ENCODE measurements around the gene LRP11.
A peak's percentile ranks its signal among the peaks of the same experiment; 100 is the strongest.
"Not testable (repeated sequence)": the region's sequence is repeated elsewhere in the genome, so short reads cannot be mapped to it uniquely, and the experiment has no call there.

The LRP11 gene

DNA sequence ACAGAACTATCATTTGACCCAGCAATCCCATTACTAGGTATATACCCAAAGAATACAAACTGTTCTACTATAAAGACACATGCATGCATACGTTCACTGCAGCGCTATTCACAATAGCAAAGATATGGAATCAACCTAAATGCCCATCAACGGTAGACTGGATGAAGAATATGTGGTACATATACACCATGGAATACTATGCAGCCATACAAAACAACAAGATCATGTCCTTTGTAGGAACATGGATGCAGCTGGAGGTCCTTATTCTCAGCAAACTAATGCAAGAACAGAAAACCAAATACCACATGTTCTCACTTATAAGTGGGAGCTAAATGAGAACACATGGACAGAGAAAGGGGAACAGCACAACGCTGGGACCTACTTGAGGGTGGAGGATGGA lies 15.8 kb downstream of the LRP11 start:
- not testable (repeated sequence) for DNase-seq (ENCODE audit: low read depth)

- no peak for DNase-seq (ENCODE audit: low read depth)
Observed at GRCh38 chr6:149847939-149848267, 16.3 kb downstream of the LRP11 start.

- no peak for DNase-seq (ENCODE audit: low read depth)
Observed at GRCh38 chr6:149846321-149846720, 17.8 kb downstream of the LRP11 start.

GRCh38 chr6:149845549-149845948 lies 18.6 kb downstream of the LRP11 start:
- DNase-seq (ENCODE audit: low read depth), result no peak

DNA sequence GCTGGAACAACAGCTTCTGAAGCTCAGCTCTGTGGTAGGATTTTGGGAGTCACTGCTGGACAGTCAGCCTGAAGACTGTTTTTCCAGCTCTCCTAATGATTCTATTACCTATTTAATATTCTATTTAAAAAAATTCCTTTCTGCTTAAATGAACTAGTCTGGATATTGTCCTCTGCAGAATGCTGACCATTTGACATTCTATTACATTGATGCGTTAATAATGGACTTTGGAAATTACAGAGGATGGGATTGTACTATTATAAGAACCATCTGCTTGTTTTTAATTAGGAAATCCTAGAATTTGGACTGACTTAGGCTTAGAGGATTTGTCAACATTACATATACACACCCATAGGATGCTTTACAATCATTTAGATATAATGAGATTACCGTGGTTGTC lies 19.7 kb downstream of the LRP11 start:
- DNase-seq (ENCODE audit: low read depth), result no peak

- not testable (repeated sequence) for DNase-seq (ENCODE audit: low read depth)
Observed at GRCh38 chr6:149844036-149844435, 20.1 kb downstream of the LRP11 start.

GRCh38 chr6:149843051-149843633 lies 21.0 kb downstream of the LRP11 start:
- no peak for DNase-seq (ENCODE audit: low read depth)

- DNase-seq (ENCODE audit: low read depth), result no peak
Observed at GRCh38 chr6:149842331-149842730, 21.8 kb downstream of the LRP11 start.

DNA sequence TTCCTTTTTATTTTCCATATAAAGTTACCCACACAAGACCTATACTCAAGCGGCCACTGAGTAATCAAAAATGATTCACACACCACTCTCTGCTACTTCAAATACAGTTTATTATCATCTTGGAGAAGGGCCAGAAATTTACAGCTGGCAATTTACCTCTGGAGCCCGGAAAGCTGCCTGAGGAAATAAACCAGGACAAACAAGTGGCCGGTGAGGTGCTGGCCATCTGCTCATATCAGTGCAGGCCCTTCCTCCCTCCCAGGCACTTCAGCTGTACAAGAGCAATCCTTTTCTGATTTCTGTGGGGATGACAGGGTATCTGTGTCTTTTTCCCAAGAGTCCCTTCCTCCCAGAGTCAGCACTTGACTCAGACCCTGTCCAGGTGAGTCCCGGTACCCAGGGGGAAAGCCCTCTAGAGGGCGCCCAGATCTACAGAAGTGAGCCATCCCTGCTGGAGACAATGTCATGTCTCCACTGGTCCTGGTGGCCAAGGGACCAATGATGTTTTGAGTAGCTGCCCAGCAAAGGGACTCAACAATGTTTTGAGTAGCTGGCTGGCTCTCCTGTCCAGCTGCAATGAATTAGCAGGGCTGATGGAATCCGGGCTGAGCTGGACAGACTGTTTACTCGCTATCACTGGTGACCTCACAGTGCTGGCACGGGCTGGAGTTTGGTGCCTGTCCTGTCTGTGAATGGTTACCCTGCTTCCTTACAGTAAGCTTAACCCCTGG lies 23.6 kb downstream of the LRP11 start:
- DNase-seq (ENCODE audit: low read depth), result no peak

DNA sequence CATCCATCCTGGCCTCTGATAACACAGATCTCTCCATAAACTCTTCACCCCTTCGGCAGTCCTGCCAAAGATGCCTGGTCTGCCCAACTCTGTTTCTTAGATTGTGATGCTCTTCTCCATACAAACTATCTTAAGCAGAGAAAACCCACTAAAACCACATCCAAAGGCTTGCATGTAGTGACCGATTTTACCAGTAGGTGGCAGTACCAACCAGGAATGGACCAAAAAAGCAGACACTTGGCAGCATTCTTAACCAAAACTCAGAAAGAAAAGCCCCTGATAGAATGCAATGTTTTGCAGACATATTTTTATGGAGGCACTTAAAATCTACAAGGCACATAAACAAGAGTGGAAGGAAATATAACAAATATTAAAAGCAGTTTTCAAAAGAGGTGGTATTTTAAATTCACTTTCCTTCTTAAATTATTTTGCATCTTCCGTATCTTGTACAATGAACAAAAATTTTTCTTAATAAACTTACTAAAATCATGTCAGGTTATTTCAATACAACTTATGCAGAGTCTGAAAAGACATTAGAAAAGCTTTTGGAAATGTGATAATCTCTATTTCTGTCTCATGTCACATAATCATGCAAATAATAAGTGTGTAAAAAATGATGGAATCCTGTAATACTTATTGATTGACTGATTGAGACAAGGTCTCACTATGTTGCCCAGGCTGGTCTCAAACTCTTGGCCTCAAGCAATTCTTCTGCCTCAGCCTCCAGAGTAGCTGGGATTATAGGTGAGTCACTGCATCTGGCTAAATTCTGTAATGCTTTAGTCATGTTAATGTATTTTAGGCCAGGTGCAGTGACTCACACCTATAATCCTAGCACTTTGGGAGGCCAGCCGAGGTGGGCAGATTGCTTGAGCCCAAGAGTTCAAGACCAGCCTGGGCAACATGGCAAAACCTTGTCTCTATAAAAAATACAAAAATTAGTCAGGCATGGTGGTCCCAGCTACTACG lies 29.4 kb downstream of the LRP11 start:
- DNase-seq (ENCODE audit: low read depth), result peak; percentile 25

DNA sequence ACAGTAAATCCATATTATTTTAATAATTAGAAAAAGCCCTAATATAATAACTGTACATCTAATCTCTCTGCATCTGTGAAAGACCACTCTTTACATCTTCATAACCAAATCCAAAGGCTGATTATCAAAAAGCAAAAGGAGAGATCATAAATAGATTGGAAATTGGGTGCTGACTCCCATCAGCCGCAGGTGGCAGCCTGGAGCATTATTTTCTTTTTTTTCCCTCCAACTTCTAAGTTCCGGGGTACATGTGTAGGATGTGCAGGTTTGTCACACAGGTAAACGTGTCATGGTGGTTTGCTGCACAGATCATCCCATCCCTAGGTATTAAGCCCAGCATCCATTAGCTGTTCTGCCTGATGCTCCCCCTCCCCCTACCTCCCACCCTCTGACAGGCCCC lies 30.5 kb downstream of the LRP11 start:
- DNase-seq (ENCODE audit: low read depth), result no peak

DNA sequence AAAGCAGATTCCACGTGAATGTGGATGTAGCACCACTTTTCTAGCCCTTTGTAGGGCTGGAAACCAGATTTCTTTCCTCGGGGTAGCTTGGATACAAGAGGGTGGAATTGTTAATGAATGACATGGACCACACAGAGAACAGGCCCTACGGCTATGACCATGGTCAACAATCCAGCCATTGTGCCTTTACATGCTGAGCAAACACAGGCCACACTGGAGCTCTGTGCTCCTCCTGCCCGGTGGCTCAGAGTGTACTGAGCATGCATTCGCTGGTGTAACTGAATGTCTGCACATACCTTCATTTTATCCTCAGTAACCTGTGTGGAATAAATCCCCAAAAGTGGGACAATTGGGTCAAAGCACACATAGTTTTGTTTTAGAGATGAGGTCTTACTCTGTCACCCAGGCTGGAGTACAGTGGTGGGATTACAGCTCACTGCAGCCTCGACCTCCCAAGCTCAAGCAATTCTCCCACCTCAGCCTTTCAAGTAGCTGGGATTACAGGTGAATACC lies 32.8 kb downstream of the LRP11 start:
- no peak for DNase-seq (ENCODE audit: low read depth)

DNA sequence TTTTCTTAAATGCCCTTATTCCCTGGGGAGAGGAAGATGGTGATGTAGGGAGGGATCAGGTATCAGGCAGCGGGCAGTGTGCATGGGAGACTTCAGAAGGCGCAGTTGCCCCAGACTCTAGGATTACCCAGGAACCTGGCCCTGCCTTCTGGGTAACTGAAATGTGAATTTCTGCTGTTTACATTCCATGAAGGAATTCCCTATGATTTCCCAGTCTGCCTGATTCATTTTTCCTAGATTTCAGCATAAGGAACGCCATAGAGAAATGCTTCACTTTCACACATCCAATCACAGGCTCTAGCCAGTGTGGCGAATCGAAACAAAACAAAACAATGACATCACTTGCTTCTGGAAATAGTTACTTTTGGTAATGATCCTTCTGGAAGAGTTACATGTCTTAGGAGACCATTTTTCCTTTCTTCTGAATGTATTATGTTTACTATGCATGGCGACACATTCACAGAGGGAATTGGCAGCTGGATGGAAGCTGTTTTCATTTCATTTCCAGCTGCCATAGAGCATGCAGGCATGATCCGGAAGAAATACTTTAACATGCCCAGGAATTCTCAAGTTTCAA lies 33.3 kb downstream of the LRP11 start:
- no peak for DNase-seq (ENCODE audit: low read depth)

GRCh38 chr6:149825292-149825691 lies 38.9 kb downstream of the LRP11 start:
- DNase-seq (ENCODE audit: low read depth), result no peak

DNA sequence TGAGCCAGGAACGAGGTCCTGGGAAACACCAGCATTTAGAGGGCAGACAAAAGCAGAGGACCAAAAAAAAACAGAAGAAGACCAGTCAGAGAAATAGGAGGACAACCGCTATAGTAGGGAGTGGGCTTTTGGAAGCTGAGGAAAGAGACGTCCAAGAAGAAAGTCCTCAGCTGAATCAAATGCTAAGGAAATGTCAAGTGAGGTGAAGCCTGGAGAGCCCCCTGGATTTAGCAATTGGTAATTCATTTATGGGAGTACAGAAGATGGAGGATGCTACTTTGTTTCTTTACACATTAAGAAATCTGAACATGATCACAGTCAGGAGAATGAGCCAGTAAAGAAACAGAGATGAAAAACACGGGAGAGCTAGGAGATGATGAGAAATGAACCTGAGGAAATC lies 41.1 kb downstream of the LRP11 start:
- no peak for DNase-seq (ENCODE audit: low read depth)

- DNase-seq (ENCODE audit: low read depth), result no peak
Observed at GRCh38 chr6:149821492-149821891, 42.7 kb downstream of the LRP11 start.

DNA sequence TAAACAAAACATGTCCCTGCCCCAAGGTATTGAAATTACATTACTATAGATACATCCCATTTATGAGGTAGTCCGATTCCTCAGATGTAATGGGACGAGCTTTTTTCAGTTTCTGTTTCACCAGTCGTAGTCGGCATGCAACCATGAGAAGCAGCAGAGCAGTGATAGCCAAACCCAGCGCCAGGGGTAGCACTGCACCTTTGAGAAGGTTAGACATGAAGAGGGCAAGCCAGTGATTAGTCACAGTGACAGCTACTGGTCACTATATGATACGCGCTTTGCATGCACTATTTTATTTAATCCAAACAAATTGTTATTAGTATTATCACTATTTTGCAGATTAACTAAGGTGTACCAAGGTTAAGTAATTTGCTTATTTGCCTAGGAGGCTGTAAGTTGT lies 43.7 kb downstream of the LRP11 start:
- no peak for DNase-seq (ENCODE audit: low read depth)

GRCh38 chr6:149815788-149816187 lies 48.4 kb downstream of the LRP11 start:
- no peak for DNase-seq (ENCODE audit: low read depth)

DNA sequence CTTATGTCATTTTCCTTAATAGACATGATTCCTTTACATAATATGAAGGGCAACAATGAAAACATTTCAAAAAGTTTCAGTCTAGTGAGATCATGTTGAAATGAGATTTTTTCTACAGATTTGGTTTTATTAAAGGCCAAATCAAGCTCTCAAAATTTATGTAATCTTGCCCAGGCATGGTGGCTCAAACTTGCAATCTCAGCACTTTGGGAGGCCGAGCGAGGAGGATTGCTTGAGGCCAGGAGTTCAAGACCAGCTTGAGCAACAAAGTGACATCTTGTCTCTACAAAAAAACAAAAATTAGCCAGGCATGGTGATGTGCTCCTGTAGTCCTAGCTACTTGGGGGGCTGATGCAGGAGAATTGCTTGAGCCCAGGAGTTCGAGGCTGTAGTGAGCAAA lies 50.8 kb downstream of the LRP11 start:
- no peak for DNase-seq (ENCODE audit: low read depth)

GRCh38 chr6:149809798-149810197 lies 54.4 kb downstream of the LRP11 start:
- DNase-seq (ENCODE audit: low read depth), result no peak

- DNase-seq (ENCODE audit: low read depth), result no peak
Observed at GRCh38 chr6:149806127-149806526, 58.0 kb downstream of the LRP11 start.

GRCh38 chr6:149783551-149783950 lies 80.6 kb downstream of the LRP11 start:
- no peak for DNase-seq (ENCODE audit: low read depth)

Measured in stimulated activated CD8-positive, alpha-beta memory T cell treated with anti-CD3 and anti-CD28 coated beads, Interleukin-12 subunit alpha, Interleukin-12 subunit beta, amount 100 ng/mL, for 4 hours (primary cell).